ENCODE data around the gene TFF3.

Gene TFF3

DNA sequence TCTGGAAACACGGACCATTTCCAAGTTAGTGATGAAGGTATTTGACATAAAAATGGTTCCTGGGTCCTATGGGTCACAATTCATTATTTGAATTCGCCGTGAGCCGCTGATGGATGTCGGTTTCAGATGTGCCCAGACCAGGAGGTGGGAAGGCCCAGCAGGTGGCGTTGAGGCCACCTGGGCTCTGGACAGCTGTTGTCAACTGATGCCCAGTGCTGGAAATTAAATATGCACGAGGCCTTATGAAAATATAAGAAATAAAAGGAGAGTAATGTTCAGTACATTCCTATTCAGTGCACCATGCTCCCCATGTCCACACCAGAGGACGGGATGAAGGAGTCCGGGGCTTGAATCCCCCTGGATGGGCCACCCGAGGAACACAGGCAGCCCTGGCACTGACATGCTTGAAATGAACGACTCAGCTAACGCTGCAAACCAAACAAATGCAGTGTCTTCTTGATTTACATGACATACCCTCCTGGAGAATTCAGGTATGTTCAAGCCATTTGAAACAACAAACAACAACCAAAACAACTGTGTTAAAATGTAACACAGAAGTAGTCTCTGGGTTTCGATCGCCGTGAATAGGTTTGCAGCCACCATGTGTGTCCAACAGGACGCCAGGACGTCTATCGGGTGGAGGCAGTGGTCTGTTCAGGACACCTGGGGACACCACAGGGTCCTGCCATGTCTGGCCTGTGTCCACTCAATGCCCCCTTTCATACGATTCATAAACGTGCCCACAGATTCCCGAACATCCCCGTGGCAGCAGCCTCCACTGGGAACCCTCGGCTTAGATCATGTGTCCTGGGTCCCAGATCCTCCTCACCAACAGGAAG, 6.1 kb downstream of the TFF3 start:
- ChIA-PET CTCF (interaction anchor here (0.6 to 4.5 kb wide), 40 partner anchors 8 to 228 kb away, joined by 3 to 49 read pairs (median 8); partner anchors contain the start of gene UBASH3A), POLR2A (interaction anchor here (0.6 to 0.7 kb wide), 3 partner anchors 50 to 252 kb away, joined by 3 to 6 read pairs (median 3); no protein-coding TSS in a partner anchor)
- no peak for DNase-seq (ENCODE audit: extremely low spot score)
- TF ChIP-seq, protein P1, sequence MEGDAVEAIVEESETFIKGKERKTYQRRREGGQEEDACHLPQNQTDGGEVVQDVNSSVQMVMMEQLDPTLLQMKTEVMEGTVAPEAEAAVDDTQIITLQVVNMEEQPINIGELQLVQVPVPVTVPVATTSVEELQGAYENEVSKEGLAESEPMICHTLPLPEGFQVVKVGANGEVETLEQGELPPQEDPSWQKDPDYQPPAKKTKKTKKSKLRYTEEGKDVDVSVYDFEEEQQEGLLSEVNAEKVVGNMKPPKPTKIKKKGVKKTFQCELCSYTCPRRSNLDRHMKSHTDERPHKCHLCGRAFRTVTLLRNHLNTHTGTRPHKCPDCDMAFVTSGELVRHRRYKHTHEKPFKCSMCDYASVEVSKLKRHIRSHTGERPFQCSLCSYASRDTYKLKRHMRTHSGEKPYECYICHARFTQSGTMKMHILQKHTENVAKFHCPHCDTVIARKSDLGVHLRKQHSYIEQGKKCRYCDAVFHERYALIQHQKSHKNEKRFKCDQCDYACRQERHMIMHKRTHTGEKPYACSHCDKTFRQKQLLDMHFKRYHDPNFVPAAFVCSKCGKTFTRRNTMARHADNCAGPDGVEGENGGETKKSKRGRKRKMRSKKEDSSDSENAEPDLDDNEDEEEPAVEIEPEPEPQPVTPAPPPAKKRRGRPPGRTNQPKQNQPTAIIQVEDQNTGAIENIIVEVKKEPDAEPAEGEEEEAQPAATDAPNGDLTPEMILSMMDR (IDR thresholded peaks at IDR 0.05; ENCODE audit: control extremely low read depth, extremely low read depth, low read depth, missing control alignments), result no peak

DNA sequence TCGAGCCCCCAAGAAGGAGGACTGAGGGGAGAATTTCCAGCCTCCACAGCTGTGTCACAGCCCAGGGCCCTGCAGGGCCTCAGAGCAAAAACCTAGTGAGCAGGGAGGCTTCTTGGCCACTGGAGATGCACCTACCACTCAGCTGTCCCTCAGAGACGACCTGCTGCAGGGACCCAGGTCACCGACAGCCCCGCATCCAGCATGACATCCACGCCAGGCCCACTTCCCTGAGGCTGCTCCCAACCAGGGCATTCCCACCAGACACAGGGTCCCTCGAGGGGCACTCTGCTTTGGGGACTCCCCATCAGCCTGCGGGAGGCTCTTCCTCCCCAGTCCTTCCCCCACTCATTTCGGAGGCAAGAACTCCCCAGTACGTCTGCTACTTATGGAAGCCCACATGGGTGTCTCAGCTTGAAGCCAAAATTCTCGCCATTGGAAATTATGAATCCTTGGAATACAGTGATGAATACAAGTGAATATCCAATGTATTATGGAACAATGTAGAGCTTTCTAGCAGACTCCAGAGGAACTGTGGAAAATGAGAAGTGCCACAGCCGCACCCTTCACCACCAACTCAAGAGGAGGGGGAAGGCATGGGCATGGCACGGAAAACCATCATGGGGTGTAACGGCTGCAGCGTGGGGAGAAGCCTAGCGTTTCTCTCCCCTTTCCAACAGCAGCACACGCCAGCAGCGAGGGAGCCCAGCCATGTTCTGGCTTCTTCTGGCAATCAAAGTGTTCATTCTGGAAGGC, 6.9 kb downstream of the TFF3 start:
- TF ChIP-seq, protein P1 (IDR thresholded peaks at IDR 0.05; ENCODE audit: control extremely low read depth, extremely low read depth, low read depth, missing control alignments), result no peak
- no peak for DNase-seq (ENCODE audit: extremely low spot score)
- ChIA-PET CTCF (interaction anchor here (0.7 to 4.5 kb wide), 16 partner anchors 11 to 229 kb away, joined by 3 to 49 read pairs (median 11); partner anchors contain the start of gene UBASH3A), POLR2A (no interaction called here)

DNA sequence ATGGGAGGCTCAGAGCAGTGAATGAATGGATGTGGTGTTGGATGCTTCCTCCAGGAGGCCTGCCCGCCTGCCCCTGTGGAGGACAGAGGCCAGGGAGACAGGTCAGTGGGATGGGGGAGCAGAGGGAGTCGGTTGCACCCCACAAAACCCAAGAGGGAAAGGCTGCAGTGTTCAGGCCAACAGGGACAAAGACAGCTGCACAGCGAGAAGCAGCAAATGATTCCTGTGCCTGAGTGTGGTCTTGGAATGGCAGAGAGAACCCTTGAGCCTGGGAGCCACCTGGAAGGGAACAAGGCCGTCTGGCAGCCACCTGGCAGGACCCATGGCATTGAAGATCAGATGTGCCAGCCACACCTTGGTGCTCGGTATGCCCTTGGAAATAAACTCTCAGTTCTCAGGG, 8.1 kb downstream of the TFF3 start:
- TF ChIP-seq, protein P1 (IDR thresholded peaks at IDR 0.05; ENCODE audit: control extremely low read depth, extremely low read depth, low read depth, missing control alignments), result no peak
- POLR2A ChIA-PET, result no interaction called here
- CTCF ChIA-PET, result no interaction called here
- DNase-seq (ENCODE audit: extremely low spot score), result no peak

DNA sequence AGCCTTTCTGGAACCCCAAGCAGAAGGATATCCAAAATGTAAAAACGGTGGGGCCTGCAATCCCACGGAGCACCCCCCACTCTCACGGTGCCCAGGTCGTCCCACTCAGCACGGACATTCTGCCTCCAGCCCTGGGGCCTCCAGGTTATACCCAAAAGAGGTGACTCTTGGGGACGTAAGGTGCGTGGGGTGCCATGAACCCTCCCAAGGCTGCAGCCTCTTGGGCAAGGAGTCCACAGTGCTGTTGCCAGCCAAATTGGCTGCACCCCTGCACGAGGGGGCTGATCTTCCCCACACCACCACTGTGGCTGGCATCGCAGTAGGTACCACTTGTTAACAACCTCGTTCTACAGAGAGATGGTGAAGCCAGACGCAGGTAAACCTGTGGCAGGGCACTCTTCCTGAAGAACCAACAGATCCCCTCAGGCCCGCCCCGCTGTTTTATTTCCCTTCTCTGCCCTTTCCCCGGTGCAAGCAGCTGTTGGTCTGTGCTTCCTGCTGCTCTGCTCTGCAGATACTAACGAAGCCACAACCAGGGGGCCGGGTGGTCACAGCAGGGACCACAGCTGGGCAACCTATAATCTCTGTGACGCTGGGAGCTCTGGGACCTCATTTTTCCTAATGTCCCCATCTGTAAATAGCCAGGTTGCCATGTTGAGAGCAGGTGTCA, 8.7 kb downstream of the TFF3 start:
- ChIA-PET CTCF (interaction anchor here (1.0 kb wide), 1 partner anchor 8 kb away, joined by 4 read pairs; no protein-coding TSS in a partner anchor), POLR2A (no interaction called here)
- DNase-seq (ENCODE audit: extremely low spot score), result no peak
- TF ChIP-seq, protein P1 (IDR thresholded peaks at IDR 0.05; ENCODE audit: control extremely low read depth, extremely low read depth, low read depth, missing control alignments), result no peak

DNA sequence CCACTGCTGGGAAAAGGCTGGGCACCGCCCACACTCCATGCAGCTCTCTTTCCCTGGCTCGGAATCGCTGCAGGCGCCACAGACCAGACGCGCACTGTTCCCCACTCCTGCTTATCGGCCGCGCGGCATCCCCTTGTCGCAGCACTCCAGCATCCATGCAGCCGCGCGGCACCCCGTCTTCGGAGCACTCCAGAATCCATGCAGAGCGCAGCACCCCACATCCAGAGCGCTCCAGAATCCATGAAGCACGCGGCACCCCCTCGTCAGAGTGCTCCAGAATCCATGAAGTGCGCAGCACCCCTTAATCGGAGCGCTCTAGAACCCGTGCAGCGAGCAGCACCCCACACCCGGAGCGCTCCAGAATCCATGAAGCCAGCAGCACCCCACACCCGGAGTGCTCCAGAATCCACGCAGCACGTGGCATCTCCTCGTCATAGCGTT, 9.5 kb downstream of the TFF3 start:
- DNase-seq (ENCODE audit: extremely low spot score), result no peak
- ChIA-PET CTCF (interaction anchor here (1.0 kb wide), 1 partner anchor 9 kb away, joined by 4 read pairs; no protein-coding TSS in a partner anchor), POLR2A (no interaction called here)
- TF ChIP-seq, protein P1 (IDR thresholded peaks at IDR 0.05; ENCODE audit: control extremely low read depth, extremely low read depth, low read depth, missing control alignments), result no peak
